Esophagus squamous epithelium (tissue), 5 donors: ENCODE data around the gene USP53. TPM values are rescaled to one million over a fixed set of nuclear protein-coding genes. Genes with fewer than 3 reads are reported as not detected.

ENCODE experiments used
- DNase-seq: peaks from one replicate; lab custom pipeline; 2025; lab: John Stamatoyannopoulos, UW
- H3K27ac ChIP-seq, 4 donors: fragments of 200-600 bp; sonication (generic); one replicate each; pipeline ENCODE4 v1.5.1; 2016 to 2019; ENCODE audit warnings: mild to moderate bottlenecking in 1 of 4
- H3K27me3 ChIP-seq, 4 donors: fragments of 200-600 bp; sonication (generic); 1 replicate in 3 of 4; 2 replicates in 1 of 4; pipeline versions ENCODE4 v1.5.1 to v1.6.0; 2017 to 2021; ENCODE audit warnings: antibody characterized with exemption in 1 of 4
- H3K36me3 ChIP-seq, 3 donors: fragments of 200-600 bp; sonication (generic); one replicate each; pipeline ENCODE4 v1.5.1; 2016 to 2019
- H3K4me1 ChIP-seq, 3 donors: fragments of 200-600 bp; sonication (generic); one replicate each; pipeline ENCODE4 v1.5.1; 2017 to 2019
- H3K4me3 ChIP-seq, 4 donors: fragments of 200-600 bp; sonication (generic); 1 replicate in 3 of 4; 2 replicates in 1 of 4; pipeline ENCODE4 v1.5.1; 2016 to 2019; ENCODE audit warnings: mild to moderate bottlenecking in 2 of 4, moderate library complexity in 1 of 4
- H3K9me3 ChIP-seq, 3 donors: fragments of 200-600 bp; sonication (generic); one replicate each; pipeline ENCODE4 v1.5.1; 2016 to 2019
- POLR2A ChIP-seq, 4 donors: fragments of 450-650 bp; IDR thresholded peaks; one replicate each; pipeline ENCODE4 v1.6.1; 2017; ENCODE audit warnings: antibody characterized with exemption in 4 of 4, mild to moderate bottlenecking in 4 of 4, moderate library complexity in 3 of 4
- WGBS, 2 donors: methylation state at CpG; one replicate each; pipeline ENCODE4 v1.1.5; 2018; 5-methylcytosine and 5-hydroxymethylcytosine counted together
- intact Hi-C: fragments of 100-400 bp; cut with DNase I; formaldehyde crosslinking; loops from one replicate; pipeline ENCODE4 v1.15.0; 2022
- total RNA-seq, 4 donors: library from RNA; depleted of rRNA; stranded (reverse); fragments of >200 nt; gene quantifications; one replicate each; pipeline ENCODE4 v1.1.0, GENCODE V29; 2016
- TF ChIP-seq, protein P1 (sequence below), 6 experiments: fragments of 450-650 bp in 4 of 6; fragments of 200-600 bp in 2 of 6; sonication (generic) in 2 of 6; IDR thresholded peaks; one replicate each; pipeline ENCODE4 v1.5.1; 2016 to 2019; ENCODE audit warnings: antibody characterized with exemption in 6 of 6, mild to moderate bottlenecking in 4 of 6, moderate library complexity in 4 of 6
- donor health status: DM: yes; HTN: yes; CAD: no.

The USP53 gene
- total RNA-seq, 4 donors from 2014 or later, result 21.9 to 71.5 (median 29.9) TPM

DNA sequence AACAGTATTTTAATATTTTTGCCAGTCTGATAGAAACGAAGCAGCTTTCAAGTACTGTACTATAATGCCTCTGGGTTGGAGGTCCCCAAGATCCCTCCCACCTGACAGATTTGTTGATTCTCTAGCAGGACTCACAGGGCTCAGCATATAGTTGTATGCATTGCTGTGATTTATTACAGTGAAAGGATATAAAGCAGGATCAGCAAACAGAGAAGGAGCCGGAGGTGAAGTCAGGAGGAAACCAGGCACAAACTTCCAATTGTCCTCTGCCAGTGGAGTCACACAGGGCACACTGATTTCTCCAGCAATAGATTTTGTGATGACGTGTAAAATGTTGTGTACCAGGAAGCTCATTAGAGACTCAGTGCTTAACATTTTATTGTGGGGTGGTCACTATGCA is 19.0 kb downstream of the USP53 start:
- 70 to 72% methylated on average over 3 of the region's 3 CpGs for WGBS, 2 donors
- DNase-seq, result no peak
- TF ChIP-seq, protein P1, sequence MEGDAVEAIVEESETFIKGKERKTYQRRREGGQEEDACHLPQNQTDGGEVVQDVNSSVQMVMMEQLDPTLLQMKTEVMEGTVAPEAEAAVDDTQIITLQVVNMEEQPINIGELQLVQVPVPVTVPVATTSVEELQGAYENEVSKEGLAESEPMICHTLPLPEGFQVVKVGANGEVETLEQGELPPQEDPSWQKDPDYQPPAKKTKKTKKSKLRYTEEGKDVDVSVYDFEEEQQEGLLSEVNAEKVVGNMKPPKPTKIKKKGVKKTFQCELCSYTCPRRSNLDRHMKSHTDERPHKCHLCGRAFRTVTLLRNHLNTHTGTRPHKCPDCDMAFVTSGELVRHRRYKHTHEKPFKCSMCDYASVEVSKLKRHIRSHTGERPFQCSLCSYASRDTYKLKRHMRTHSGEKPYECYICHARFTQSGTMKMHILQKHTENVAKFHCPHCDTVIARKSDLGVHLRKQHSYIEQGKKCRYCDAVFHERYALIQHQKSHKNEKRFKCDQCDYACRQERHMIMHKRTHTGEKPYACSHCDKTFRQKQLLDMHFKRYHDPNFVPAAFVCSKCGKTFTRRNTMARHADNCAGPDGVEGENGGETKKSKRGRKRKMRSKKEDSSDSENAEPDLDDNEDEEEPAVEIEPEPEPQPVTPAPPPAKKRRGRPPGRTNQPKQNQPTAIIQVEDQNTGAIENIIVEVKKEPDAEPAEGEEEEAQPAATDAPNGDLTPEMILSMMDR (IDR thresholded peaks at IDR 0.05), result no peak
- no peak for TF ChIP-seq POLR2A (IDR thresholded peaks at IDR 0.05)
- Histone ChIP-seq H3K9me3 (no peaks in the 10 kb centered on the region), H3K4me1 (peaks cover 0 to 17% (median 10%) of the 10 kb centered on the region in 3 donors), H3K27me3 (no peaks in the 10 kb centered on the region), H3K36me3 (peaks cover 0 to 53% (median 2%) of the 10 kb centered on the region in 3 donors), H3K27ac (no peak overlapping the region), H3K4me3 (no peak overlapping the region)
- intact Hi-C loops, result no loop called here

DNA sequence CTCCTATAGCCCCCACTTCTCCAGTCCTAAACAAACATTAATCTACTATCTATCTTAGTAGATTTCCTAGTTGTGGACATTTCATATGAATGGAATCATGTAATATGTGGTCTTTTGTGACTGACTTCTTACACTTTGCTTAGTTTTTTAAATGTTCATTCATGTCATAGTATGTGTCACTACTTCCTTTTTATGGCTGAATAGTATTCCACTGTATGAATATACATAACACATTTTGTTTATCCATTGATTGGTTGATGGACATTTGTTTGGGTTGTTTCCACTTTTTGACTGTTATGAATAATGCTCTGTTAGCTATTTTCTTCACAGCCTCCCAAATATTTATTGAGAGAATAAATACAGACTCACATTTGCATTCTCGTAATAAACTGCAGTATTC is 19.8 kb downstream of the USP53 start:
- Histone ChIP-seq H3K4me3 (no peak overlapping the region), H3K9me3 (no peaks in the 10 kb centered on the region), H3K27me3 (no peaks in the 10 kb centered on the region), H3K27ac (no peak overlapping the region), H3K4me1 (peaks cover 0 to 17% (median 10%) of the 10 kb centered on the region in 3 donors), H3K36me3 (peaks cover 0 to 56% (median 3%) of the 10 kb centered on the region in 3 donors)
- no peak for DNase-seq
- intact Hi-C loops, result no loop called here
- WGBS, 2 donors, result 96 to 100% methylated on average over 1 of the region's 1 CpG
- no peak for TF ChIP-seq POLR2A (IDR thresholded peaks at IDR 0.05)
- TF ChIP-seq, protein P1 (IDR thresholded peaks at IDR 0.05), result no peak

DNA sequence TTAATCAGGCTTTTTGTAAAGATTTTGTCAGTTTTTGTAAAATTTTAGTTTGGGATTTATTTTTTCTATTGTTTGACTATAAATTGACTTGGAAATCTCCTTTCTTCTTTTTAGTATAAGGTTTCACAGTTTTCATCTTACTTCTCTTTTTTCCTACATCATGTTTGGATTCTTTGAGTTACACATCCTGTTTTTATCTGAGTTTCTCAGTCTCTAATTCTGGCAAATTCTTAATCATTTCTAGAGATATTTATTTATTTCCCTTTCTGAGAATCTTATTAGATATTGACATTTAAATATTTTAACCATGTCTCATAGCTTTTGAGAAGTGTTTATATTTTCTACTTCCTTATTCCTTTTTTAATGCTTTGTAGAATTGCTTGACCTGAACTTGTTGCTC is 20.7 kb downstream of the USP53 start:
- Histone ChIP-seq H3K36me3 (peaks cover 0 to 57% (median 3%) of the 10 kb centered on the region in 3 donors), H3K4me3 (no peak overlapping the region), H3K9me3 (no peaks in the 10 kb centered on the region), H3K27me3 (no peaks in the 10 kb centered on the region), H3K27ac (peak overlapping the region in 1 of 4 donors; percentile 3), H3K4me1 (peaks cover 0 to 17% (median 10%) of the 10 kb centered on the region in 3 donors)
- no peak for DNase-seq
- intact Hi-C loops, result no loop called here
- TF ChIP-seq, protein P1 (IDR thresholded peaks at IDR 0.05), result no peak
- TF ChIP-seq POLR2A (IDR thresholded peaks at IDR 0.05), result no peak

DNA sequence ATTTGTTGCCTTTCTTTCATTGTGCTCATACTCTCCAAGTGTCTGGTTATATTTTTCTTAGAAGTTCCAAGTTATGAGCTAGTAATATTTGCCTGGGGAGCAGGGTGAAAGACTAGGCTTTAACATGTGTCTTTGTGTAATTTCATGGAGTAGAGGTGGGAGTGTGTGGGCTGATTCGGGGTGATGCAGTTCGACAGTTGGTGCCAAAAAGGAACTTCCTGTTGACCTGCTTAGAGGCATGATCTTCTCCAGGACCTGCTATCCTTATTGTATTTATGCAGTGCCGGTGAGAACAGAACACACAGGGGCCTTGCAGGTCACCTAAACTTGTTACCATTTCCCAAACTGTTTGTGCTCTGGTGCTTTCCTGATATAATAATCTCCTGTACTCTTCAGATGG is 21.2 kb downstream of the USP53 start:
- Histone ChIP-seq H3K27me3 (no peaks in the 10 kb centered on the region), H3K4me1 (peaks cover 0 to 17% (median 10%) of the 10 kb centered on the region in 3 donors), H3K4me3 (no peak overlapping the region), H3K36me3 (peaks cover 0 to 57% (median 3%) of the 10 kb centered on the region in 3 donors), H3K27ac (peak overlapping the region; percentile 4 to 12 (median 7)), H3K9me3 (no peaks in the 10 kb centered on the region)
- intact Hi-C loops, result no loop called here
- 25 to 38% methylated on average over 3 of the region's 3 CpGs for WGBS, 2 donors
- TF ChIP-seq POLR2A (IDR thresholded peaks at IDR 0.05), result no peak
- TF ChIP-seq, protein P1 (IDR thresholded peaks at IDR 0.05), result no peak
- no peak for DNase-seq

DNA sequence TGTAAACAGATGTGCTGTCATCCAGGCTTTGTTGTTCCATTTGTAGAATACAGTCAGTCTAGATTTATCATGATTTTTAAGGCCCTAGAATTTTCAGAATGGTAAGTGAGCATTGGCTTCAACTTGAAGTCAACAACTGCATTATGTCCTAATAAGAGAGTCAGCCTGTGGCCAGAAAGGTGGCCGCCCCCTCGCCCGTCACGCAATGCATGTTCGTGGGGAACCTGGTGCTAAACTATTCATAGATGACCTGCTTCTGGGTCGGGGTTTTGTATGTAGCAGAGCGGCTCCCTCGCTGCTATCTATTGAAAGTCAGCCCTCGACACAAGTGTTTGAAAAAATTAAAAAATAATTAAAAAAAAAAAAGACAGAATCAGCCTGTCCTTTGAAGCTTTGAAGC is 24.7 kb downstream of the USP53 start:
- H3K27ac ChIP-seq, result no peak overlapping the region
- intact Hi-C loops, result no loop called here
- no peak overlapping the region for H3K4me3 ChIP-seq
- DNase-seq, result no peak
- 96 to 97% methylated on average over 9 of the region's 9 CpGs for WGBS, 2 donors
- H3K9me3 ChIP-seq, result no peaks in the 10 kb centered on the region
- peaks cover 0 to 57% (median 3%) of the 10 kb centered on the region in 3 donors for H3K36me3 ChIP-seq
- H3K27me3 ChIP-seq, result no peaks in the 10 kb centered on the region
- TF ChIP-seq POLR2A (IDR thresholded peaks at IDR 0.05), result no peak
- TF ChIP-seq, protein P1 (IDR thresholded peaks at IDR 0.05), result no peak
- peaks cover 0 to 17% (median 10%) of the 10 kb centered on the region in 3 donors for H3K4me1 ChIP-seq
